Measurements from ENCODE around the gene NOS1AP.
"Not testable (repeated sequence)": the region's sequence is repeated elsewhere in the genome, so short reads cannot be mapped to it uniquely, and the experiment has no call there.

The NOS1AP gene

DNA sequence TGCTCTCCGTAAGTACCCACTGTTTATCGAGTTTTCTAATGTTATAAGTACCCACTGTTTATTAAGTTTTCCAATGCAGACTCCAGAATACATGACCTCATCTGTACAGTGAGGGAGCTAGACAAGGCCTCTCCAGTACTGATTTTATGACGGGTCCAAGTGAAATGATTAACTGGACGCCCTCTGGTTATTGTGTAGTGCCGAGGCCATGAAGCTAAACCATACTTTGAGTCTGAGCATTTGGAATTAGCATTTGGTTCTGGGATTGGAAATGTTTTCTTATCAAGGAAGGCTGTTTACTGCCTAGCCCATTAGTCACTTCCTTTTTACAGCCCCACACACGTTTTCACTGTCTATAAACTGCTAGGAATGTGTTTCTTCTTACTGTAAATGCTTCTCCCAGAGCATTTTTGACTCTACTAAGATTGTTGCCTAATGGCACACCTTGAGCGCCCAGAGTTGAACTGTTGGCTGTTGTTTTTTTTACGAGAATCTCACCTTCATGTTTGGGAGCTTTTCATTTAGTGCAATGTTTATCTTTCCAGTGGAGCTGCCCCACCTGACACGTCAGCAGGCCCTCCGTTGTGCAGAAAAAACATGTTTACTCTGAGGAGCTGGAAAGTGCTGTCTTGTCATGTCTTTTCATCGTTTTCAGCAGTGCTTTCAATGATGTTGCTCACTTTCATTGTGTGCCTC is 280.3 kb downstream of the NOS1AP start:
- Histone ChIP-seq H4K20me1 (ENCODE audit: control insufficient read depth, insufficient read depth, low read depth, low read length) (no peaks in the 10 kb centered on the region), H3K27me3 (ENCODE audit: control insufficient read depth, low read length) (peaks cover 5% of the 10 kb centered on the region), H3K4me3 (ENCODE audit: low read length) (no peak overlapping the region), H3K4me1 (ENCODE audit: control insufficient read depth, low read length) (no peaks in the 10 kb centered on the region), H3K9me3 (ENCODE audit: control insufficient read depth, insufficient read depth, low read length) (no peaks in the 10 kb centered on the region), H3K9me2 (replicated peaks; ENCODE audit: control insufficient read depth, low read length) (no peaks in the 10 kb centered on the region), H3K79me2 (ENCODE audit: control insufficient read depth, low read length) (no peaks in the 10 kb centered on the region), H3K36me3 (ENCODE audit: control insufficient read depth, low read length) (no peaks in the 10 kb centered on the region), H3K4me2 (ENCODE audit: low read length) (no peak overlapping the region), H3F3A (ENCODE audit: control insufficient read depth, insufficient read depth) (no peaks in the 10 kb centered on the region), H3K27ac (ENCODE audit: low read depth, low read length) (no peak overlapping the region)
- TF ChIP-seq, protein P1, sequence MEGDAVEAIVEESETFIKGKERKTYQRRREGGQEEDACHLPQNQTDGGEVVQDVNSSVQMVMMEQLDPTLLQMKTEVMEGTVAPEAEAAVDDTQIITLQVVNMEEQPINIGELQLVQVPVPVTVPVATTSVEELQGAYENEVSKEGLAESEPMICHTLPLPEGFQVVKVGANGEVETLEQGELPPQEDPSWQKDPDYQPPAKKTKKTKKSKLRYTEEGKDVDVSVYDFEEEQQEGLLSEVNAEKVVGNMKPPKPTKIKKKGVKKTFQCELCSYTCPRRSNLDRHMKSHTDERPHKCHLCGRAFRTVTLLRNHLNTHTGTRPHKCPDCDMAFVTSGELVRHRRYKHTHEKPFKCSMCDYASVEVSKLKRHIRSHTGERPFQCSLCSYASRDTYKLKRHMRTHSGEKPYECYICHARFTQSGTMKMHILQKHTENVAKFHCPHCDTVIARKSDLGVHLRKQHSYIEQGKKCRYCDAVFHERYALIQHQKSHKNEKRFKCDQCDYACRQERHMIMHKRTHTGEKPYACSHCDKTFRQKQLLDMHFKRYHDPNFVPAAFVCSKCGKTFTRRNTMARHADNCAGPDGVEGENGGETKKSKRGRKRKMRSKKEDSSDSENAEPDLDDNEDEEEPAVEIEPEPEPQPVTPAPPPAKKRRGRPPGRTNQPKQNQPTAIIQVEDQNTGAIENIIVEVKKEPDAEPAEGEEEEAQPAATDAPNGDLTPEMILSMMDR (IDR thresholded peaks at IDR 0.05; ENCODE audit: low read depth, low read length, poor library complexity, severe bottlenecking): no peak
- no peak for TF ChIP-seq EZH2phosphoT487 (IDR thresholded peaks at IDR 0.05; ENCODE audit: borderline replicate concordance, low read length)

DNA sequence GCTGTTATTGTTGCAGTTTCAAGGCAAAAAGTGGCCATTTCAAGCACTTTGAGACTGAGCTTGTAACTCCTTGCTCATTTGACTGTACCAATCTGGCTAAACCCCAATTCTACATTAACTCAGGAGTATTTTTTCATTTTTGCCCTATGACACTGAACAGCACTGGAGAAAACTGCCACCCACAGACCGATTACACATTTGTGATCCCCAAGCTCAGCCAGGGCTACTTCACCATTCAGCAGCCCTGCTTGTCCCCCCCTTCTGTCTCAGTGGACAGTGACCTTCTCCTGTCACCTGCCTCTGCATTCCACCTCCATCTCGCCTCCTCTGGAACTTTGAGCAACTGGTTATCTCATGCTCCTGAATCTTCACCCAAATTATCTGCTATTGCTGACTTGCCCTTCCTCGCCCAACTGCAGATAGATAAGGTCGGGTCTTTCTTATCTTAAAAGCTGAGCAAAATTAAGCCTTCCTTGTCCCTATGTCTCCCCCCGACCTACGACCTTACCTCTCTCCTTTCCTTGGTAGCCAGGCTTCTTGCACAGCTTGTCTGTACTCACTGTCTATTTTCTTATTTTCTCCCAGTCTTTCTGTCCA is 281.9 kb downstream of the NOS1AP start:
- H3K9me2 ChIP-seq (replicated peaks; ENCODE audit: control insufficient read depth, low read length): no peaks in the 10 kb centered on the region
- no peaks in the 10 kb centered on the region for H3K36me3 ChIP-seq (ENCODE audit: control insufficient read depth, low read length)
- no peaks in the 10 kb centered on the region for H3F3A ChIP-seq (ENCODE audit: control insufficient read depth, insufficient read depth)
- H4K20me1 ChIP-seq (ENCODE audit: control insufficient read depth, insufficient read depth, low read depth, low read length): no peaks in the 10 kb centered on the region
- H3K27me3 ChIP-seq (ENCODE audit: control insufficient read depth, low read length): peaks cover 5% of the 10 kb centered on the region
- no peaks in the 10 kb centered on the region for H3K9me3 ChIP-seq (ENCODE audit: control insufficient read depth, insufficient read depth, low read length)
- no peaks in the 10 kb centered on the region for H3K4me1 ChIP-seq (ENCODE audit: control insufficient read depth, low read length)
- H3K4me2 ChIP-seq (ENCODE audit: low read length): no peak overlapping the region
- TF ChIP-seq EZH2phosphoT487 (IDR thresholded peaks at IDR 0.05; ENCODE audit: borderline replicate concordance, low read length): no peak
- TF ChIP-seq, protein P1 (IDR thresholded peaks at IDR 0.05; ENCODE audit: low read depth, low read length, poor library complexity, severe bottlenecking): no peak
- no peak overlapping the region for H3K4me3 ChIP-seq (ENCODE audit: low read length)
- no peaks in the 10 kb centered on the region for H3K79me2 ChIP-seq (ENCODE audit: control insufficient read depth, low read length)
- H3K27ac ChIP-seq (ENCODE audit: low read depth, low read length): no peak overlapping the region

DNA sequence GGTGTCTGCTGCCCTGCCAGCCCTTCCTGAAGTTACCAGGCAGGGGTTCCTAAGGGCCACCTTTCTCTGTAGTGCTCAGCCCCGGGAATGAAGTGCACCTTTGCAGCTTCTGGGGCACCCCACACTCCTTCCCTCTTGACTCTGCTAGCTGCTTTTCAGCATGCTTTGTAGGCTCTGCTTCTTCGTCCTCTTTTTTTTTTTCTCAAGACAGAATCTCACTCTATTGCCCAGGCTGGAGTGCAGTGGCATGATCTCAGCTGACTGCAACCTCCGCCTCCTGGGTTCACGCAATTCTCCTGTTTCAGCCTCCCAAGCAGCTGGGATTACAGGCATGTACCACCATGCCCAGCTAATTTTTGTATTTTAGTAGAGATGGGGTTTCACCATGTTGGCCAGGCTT is 282.4 kb downstream of the NOS1AP start:
- H3K27me3 ChIP-seq (ENCODE audit: control insufficient read depth, low read length); H3K9me3 ChIP-seq (ENCODE audit: control insufficient read depth, insufficient read depth, low read length); H3K27ac ChIP-seq (ENCODE audit: low read depth, low read length); H3K4me3 ChIP-seq (ENCODE audit: low read length); H3K36me3 ChIP-seq (ENCODE audit: control insufficient read depth, low read length); H3K9me2 ChIP-seq (replicated peaks; ENCODE audit: control insufficient read depth, low read length); H3K4me1 ChIP-seq (ENCODE audit: control insufficient read depth, low read length); H3F3A ChIP-seq (ENCODE audit: control insufficient read depth, insufficient read depth); H3K4me2 ChIP-seq (ENCODE audit: low read length); H3K79me2 ChIP-seq (ENCODE audit: control insufficient read depth, low read length); H4K20me1 ChIP-seq (ENCODE audit: control insufficient read depth, insufficient read depth, low read depth, low read length): not testable (repeated sequence)

DNA sequence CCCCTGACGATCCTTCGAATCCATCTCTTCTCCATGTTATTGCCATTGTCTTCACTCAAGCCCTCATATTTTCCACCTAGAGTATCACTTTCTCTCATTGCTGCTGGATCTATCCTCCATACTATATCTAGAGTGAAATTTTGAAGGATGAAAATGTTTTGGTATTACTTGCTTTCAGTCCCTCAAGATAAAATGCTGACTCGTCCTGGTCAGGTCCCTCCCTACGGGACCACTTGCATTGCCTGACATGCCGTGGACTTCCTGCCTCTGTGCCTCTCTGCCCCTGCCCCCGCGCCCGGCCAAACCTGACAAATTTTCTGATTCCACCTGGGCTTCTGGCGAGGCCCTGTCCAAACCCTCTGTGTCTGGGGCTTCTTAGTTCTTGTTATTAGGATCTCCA is 283.6 kb downstream of the NOS1AP start:
- Histone ChIP-seq H3K4me2 (ENCODE audit: low read length) (no peak overlapping the region), H3K9me2 (replicated peaks; ENCODE audit: control insufficient read depth, low read length) (no peaks in the 10 kb centered on the region), H3K36me3 (ENCODE audit: control insufficient read depth, low read length) (no peaks in the 10 kb centered on the region), H4K20me1 (ENCODE audit: control insufficient read depth, insufficient read depth, low read depth, low read length) (no peaks in the 10 kb centered on the region), H3K27ac (ENCODE audit: low read depth, low read length) (no peak overlapping the region), H3K9me3 (ENCODE audit: control insufficient read depth, insufficient read depth, low read length) (no peaks in the 10 kb centered on the region), H3K4me1 (ENCODE audit: control insufficient read depth, low read length) (no peaks in the 10 kb centered on the region), H3K4me3 (ENCODE audit: low read length) (no peak overlapping the region), H3K27me3 (ENCODE audit: control insufficient read depth, low read length) (peaks cover 5% of the 10 kb centered on the region), H3F3A (ENCODE audit: control insufficient read depth, insufficient read depth) (no peaks in the 10 kb centered on the region), H3K79me2 (ENCODE audit: control insufficient read depth, low read length) (no peaks in the 10 kb centered on the region)
- TF ChIP-seq, protein P1 (IDR thresholded peaks at IDR 0.05; ENCODE audit: low read depth, low read length, poor library complexity, severe bottlenecking): no peak
- TF ChIP-seq EZH2phosphoT487 (IDR thresholded peaks at IDR 0.05; ENCODE audit: borderline replicate concordance, low read length): no peak

All from DOHH2 (cell line).